Activated T-cell treated with anti-CD3 and anti-CD28 coated beads, Interleukin-2, amount 50 U/mL, for 4 hours (primary cell): ENCODE results near the gene SYPL1. TPM values are rescaled to one million over a fixed set of nuclear protein-coding genes. Genes with fewer than 3 reads are reported as not detected.

Experiments used
- ATAC-seq, 2 donors: fragments of 200-7000 bp; cut with Tn5 transposase; one replicate each; pipeline ENCODE4 v1.10.0; 2021
- DNase-seq: peaks from one replicate; pipeline ENCODE4 v3.0.0-alpha.2; 2020
- H3K27me3 Mint-ChIP-seq: one replicate; pipeline ENCODE4 v1.8.0; 2021; ENCODE audit warnings: low read depth, mixed read lengths
- H3K36me3 Mint-ChIP-seq: one replicate; pipeline ENCODE4 v1.8.0; 2022; ENCODE audit warnings: mixed read lengths; ENCODE audit not compliant: insufficient read depth
- H3K4me1 Mint-ChIP-seq: one replicate; pipeline ENCODE4 v1.8.0; 2021; ENCODE audit warnings: low read depth, mixed read lengths
- H3K4me3 Mint-ChIP-seq: one replicate; pipeline ENCODE4 v1.8.0; 2021; ENCODE audit warnings: mild to moderate bottlenecking, moderate library complexity, mixed read lengths
- H3K9me3 Mint-ChIP-seq: one replicate; pipeline ENCODE4 v1.8.0; 2021; ENCODE audit warnings: mixed read lengths
- total RNA-seq, 3 donors: library from RNA; stranded (reverse); gene quantifications; one replicate each; pipeline ENCODE4 v1.2.1, GENCODE V29; 2021

SYPL1 gene
- total RNA-seq, 3 donors from 2014 or later, result 20.0 to 24.1 (median 21.5) TPM

- Mint-ChIP-seq H3K4me3 (peak overlapping the region; percentile 86), H3K36me3 (peaks cover 2% of the 10 kb centered on the region), H3K4me1 (peaks cover 67% of the 10 kb centered on the region), H3K27me3 (no peaks in the 10 kb centered on the region), H3K9me3 (no peaks in the 10 kb centered on the region)
- DNase-seq (peak; percentile 15), ATAC-seq (peak; percentile 36 to 42)
Observed at GRCh38 chr7:106111655-106112117, 426 bp downstream of the SYPL1 start.

- Mint-ChIP-seq H3K4me1 (peaks cover 65% of the 10 kb centered on the region), H3K27me3 (no peaks in the 10 kb centered on the region), H3K4me3 (peak overlapping the region; percentile 83), H3K9me3 (no peaks in the 10 kb centered on the region), H3K36me3 (peaks cover 2% of the 10 kb centered on the region)
- DNase-seq (no peak), ATAC-seq (no peak)
Observed at GRCh38 chr7:106110885-106111654, 1.0 kb downstream of the SYPL1 start.

GRCh38 chr7:106110238-106110560 lies 1.9 kb downstream of the SYPL1 start:
- Mint-ChIP-seq H3K4me3 (peak overlapping the region; percentile 46), H3K27me3 (no peaks in the 10 kb centered on the region), H3K9me3 (no peaks in the 10 kb centered on the region), H3K36me3 (peaks cover 2% of the 10 kb centered on the region), H3K4me1 (peaks cover 67% of the 10 kb centered on the region)
- DNase-seq (no peak), ATAC-seq (no peak)

GRCh38 chr7:106109521-106110237 lies 2.4 kb downstream of the SYPL1 start:
- Mint-ChIP-seq H3K27me3 (no peaks in the 10 kb centered on the region), H3K36me3 (peaks cover 4% of the 10 kb centered on the region), H3K4me1 (peaks cover 67% of the 10 kb centered on the region), H3K9me3 (no peaks in the 10 kb centered on the region), H3K4me3 (peak overlapping the region; percentile 11)
- ATAC-seq (no peak), DNase-seq (no peak)

- H3K9me3 Mint-ChIP-seq, result no peaks in the 10 kb centered on the region
- peak overlapping the region; percentile 11 for H3K4me3 Mint-ChIP-seq
- ATAC-seq, result no peak
- no peaks in the 10 kb centered on the region for H3K27me3 Mint-ChIP-seq
- DNase-seq, result no peak
- H3K36me3 Mint-ChIP-seq, result peaks cover 4% of the 10 kb centered on the region
- H3K4me1 Mint-ChIP-seq, result peaks cover 66% of the 10 kb centered on the region
Observed at GRCh38 chr7:106108991-106109390, 3.1 kb downstream of the SYPL1 start.

GRCh38 chr7:106104721-106105260 lies 7.3 kb downstream of the SYPL1 start:
- Mint-ChIP-seq H3K36me3 (peaks cover 7% of the 10 kb centered on the region), H3K4me1 (peaks cover 73% of the 10 kb centered on the region), H3K27me3 (no peaks in the 10 kb centered on the region), H3K9me3 (no peaks in the 10 kb centered on the region), H3K4me3 (no peak overlapping the region)
- no peak for DNase-seq
- no peak for ATAC-seq

- Mint-ChIP-seq H3K4me3 (no peak overlapping the region), H3K9me3 (no peaks in the 10 kb centered on the region), H3K36me3 (peaks cover 5% of the 10 kb centered on the region), H3K4me1 (peaks cover 67% of the 10 kb centered on the region), H3K27me3 (no peaks in the 10 kb centered on the region)
- DNase-seq (no peak), ATAC-seq (no peak)
Observed at GRCh38 chr7:106102387-106102966, 9.6 kb downstream of the SYPL1 start.

- Mint-ChIP-seq H3K36me3 (peaks cover 5% of the 10 kb centered on the region), H3K27me3 (no peaks in the 10 kb centered on the region)
Observed at GRCh38 chr7:106101726-106102125, 10.4 kb downstream of the SYPL1 start.

GRCh38 chr7:106100863-106101629 lies 11.1 kb downstream of the SYPL1 start:
- Mint-ChIP-seq H3K9me3 (no peaks in the 10 kb centered on the region), H3K4me1 (peaks cover 58% of the 10 kb centered on the region), H3K36me3 (peaks cover 5% of the 10 kb centered on the region), H3K4me3 (no peak overlapping the region), H3K27me3 (no peaks in the 10 kb centered on the region)
- no peak for ATAC-seq
- no peak for DNase-seq

More at GRCh38 chr7:106101726-106102125, 10.4 kb downstream of the SYPL1 start:
- DNase-seq (no peak), ATAC-seq (no peak)
- Mint-ChIP-seq H3K4me3 (no peak overlapping the region), H3K9me3 (no peaks in the 10 kb centered on the region), H3K4me1 (peaks cover 63% of the 10 kb centered on the region)

GRCh38 chr7:106099539-106099938 lies 12.6 kb downstream of the SYPL1 start:
- DNase-seq (no peak), ATAC-seq (no peak)
- peaks cover 3% of the 10 kb centered on the region for H3K36me3 Mint-ChIP-seq
- H3K4me1 Mint-ChIP-seq, result peaks cover 45% of the 10 kb centered on the region
- H3K4me3 Mint-ChIP-seq, result no peak overlapping the region
- H3K9me3 Mint-ChIP-seq, result no peaks in the 10 kb centered on the region
- H3K27me3 Mint-ChIP-seq, result no peaks in the 10 kb centered on the region

- ATAC-seq (no peak), DNase-seq (no peak)
- Mint-ChIP-seq H3K9me3 (no peaks in the 10 kb centered on the region), H3K27me3 (no peaks in the 10 kb centered on the region), H3K4me3 (no peak overlapping the region), H3K4me1 (peaks cover 43% of the 10 kb centered on the region), H3K36me3 (peaks cover 3% of the 10 kb centered on the region)
Observed at GRCh38 chr7:106098889-106099288, 13.2 kb downstream of the SYPL1 start.

- Mint-ChIP-seq H3K4me3 (no peak overlapping the region), H3K9me3 (no peaks in the 10 kb centered on the region), H3K4me1 (peaks cover 13% of the 10 kb centered on the region), H3K36me3 (peaks cover 19% of the 10 kb centered on the region), H3K27me3 (no peaks in the 10 kb centered on the region)
- ATAC-seq (no peak), DNase-seq (no peak)
Observed at GRCh38 chr7:106095634-106096033, 16.5 kb downstream of the SYPL1 start.

- no peak for DNase-seq
- ATAC-seq, result no peak
- Mint-ChIP-seq H3K9me3 (no peaks in the 10 kb centered on the region), H3K36me3 (peaks cover 24% of the 10 kb centered on the region), H3K27me3 (no peaks in the 10 kb centered on the region), H3K4me3 (no peak overlapping the region), H3K4me1 (peaks cover 10% of the 10 kb centered on the region)
Observed at GRCh38 chr7:106094780-106095179, 17.3 kb downstream of the SYPL1 start.

- no peak for DNase-seq
- peaks cover 27% of the 10 kb centered on the region for H3K36me3 Mint-ChIP-seq
- no peaks in the 10 kb centered on the region for H3K9me3 Mint-ChIP-seq
- H3K4me3 Mint-ChIP-seq, result no peak overlapping the region
- peaks cover 7% of the 10 kb centered on the region for H3K4me1 Mint-ChIP-seq
- ATAC-seq, result no peak
- no peaks in the 10 kb centered on the region for H3K27me3 Mint-ChIP-seq
Observed at GRCh38 chr7:106092204-106092603, 19.9 kb downstream of the SYPL1 start.
